ENCODE results near the gene SORCS2.

Gene SORCS2

DNA sequence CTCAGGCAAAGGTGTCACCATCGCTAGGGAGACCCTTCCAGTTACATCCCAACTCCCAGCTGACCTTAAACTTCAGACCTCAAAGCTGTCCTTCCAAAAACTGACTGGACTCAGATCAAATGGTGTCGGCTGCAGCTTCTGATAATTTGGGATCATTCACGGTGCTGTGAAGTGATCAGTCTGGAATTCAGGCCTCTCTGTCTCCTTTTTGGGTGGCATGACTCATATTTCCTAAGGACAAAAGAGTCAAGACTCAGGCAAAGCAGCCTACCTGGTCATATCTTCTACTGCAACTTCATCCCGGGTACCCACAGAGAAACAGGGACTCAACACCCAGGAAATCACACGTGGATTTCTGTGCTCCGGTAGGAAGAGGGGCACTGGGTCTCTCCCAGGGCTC lies 87.6 kb downstream of the SORCS2 start:
- peaks cover 26% of the 10 kb centered on the region for H3K4me1 ChIP-seq (ENCODE audit: insufficient read depth, insufficient read length)

DNA sequence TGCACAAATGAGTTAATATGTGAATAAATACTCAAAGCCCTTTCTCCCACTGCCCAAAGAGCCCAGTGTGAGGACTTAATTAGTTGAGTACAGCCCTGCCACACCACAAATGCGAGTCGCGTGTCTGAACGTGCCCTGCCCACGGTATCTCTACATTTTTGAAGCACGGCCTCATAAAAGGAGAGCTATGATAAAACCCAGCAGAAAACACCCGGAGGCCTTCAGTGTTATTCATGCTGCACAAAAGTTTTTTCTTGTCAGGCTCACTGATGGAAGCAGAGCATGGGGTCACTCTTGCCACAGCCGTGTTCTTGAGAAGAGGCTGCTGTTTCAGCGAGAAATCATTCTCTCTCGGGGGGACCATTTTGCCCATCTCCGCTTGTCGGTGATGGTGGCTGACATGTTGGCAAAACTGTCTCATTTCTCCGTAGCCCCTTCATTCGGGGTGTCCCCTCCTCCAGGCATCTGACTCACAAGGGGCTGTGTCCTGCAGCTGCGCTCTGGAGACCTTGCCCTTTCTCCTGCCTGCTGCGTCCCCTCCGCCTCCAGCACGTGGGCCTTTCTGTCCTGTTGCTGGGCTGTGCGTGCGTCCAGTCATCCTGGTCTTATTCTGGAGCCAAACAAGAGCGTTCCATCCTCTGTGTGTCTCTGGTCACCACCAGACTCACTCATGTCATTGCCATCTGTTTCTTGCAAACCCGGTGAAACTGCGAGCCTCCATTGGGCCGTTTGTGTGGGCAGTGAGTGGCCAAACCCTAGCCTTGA lies 88.8 kb downstream of the SORCS2 start:
- Histone ChIP-seq H3K9me3 (ENCODE audit: insufficient read depth, low read length) (no peaks in the 10 kb centered on the region), H3K27me3 (ENCODE audit: insufficient read depth, insufficient read length) (no peaks in the 10 kb centered on the region), H3K36me3 (ENCODE audit: insufficient read depth, insufficient read length, low read length) (no peaks in the 10 kb centered on the region), H3K9ac (ENCODE audit: insufficient read length, low read depth) (no peak overlapping the region), H3K4me3 (ENCODE audit: insufficient read length, low read depth) (no peak overlapping the region), H3K4me1 (ENCODE audit: insufficient read depth, insufficient read length) (peaks cover 23% of the 10 kb centered on the region)
- no peak for TF ChIP-seq SUZ12 (IDR thresholded peaks at IDR 0.05; ENCODE audit: extremely low read depth, insufficient read depth, insufficient read length)
- DNase-seq (ENCODE audit: low read depth, low spot score) = no peak

More for the DNA sequence above, 87.6 kb downstream of the SORCS2 start:
- no peak overlapping the region for H3K4me3 ChIP-seq (ENCODE audit: insufficient read length, low read depth)
- no peaks in the 10 kb centered on the region for H3K9me3 ChIP-seq (ENCODE audit: insufficient read depth, low read length)
- H3K9ac ChIP-seq (ENCODE audit: insufficient read length, low read depth) = no peak overlapping the region
- DNase-seq (ENCODE audit: low read depth, low spot score) = no peak
- TF ChIP-seq YY1 (IDR thresholded peaks at IDR 0.05; ENCODE audit: insufficient read depth, insufficient read length) = no peak
- no peak for TF ChIP-seq SUZ12 (IDR thresholded peaks at IDR 0.05; ENCODE audit: extremely low read depth, insufficient read depth, insufficient read length)
- TF ChIP-seq ZNF274 (IDR thresholded peaks at IDR 0.05; ENCODE audit: low read depth, low read length) = no peak
- H3K36me3 ChIP-seq (ENCODE audit: insufficient read depth, insufficient read length, low read length) = no peaks in the 10 kb centered on the region
- no peaks in the 10 kb centered on the region for H3K27me3 ChIP-seq (ENCODE audit: insufficient read depth, insufficient read length)

DNA sequence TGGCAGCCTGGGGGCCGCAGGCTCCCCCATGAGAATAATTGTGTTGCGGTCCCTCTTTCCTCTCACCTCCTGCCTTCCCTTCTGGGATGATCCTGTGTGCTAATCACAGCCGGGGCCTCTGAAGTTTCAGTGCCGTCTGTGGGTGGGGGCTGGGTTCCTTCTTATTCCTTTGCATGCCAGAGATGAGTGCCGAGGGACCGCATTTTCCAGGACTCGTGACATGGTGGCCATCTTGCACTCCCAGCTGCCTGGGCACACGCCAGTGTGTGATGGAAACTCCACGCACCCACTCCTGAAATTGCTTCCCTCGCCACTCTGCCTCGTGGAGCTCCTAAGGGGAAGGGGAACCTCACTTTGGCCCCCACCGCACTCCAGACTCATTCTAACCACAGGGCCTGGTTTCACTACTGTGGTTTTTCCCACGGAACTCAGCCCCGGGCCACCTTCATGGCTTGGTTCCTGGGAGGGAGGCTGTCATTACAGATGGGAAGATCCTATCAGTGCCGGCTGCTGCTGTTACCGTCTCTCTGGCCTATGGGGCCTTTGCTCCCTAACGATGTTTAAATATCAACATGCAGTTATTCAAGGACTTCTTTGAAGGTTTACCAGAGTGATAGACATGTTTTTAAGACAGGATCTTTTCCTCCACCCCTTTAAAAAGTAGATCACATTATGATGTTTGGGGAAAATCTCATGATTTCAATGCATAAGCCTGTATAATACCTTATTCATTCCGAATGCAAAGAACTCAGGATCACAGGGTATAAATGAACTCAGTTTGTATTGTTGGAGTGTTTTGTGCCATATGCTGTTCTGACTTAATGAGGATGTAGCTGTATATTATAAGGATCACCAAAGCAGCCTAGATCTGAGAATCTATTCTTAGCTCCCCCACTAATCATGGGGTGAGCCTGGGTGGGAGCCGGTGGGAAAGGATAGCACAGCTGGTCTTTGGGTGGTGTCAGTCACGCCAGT lies 89.6 kb downstream of the SORCS2 start:
- TF ChIP-seq YY1 (IDR thresholded peaks at IDR 0.05; ENCODE audit: insufficient read depth, insufficient read length) (no peak), ZNF274 (IDR thresholded peaks at IDR 0.05; ENCODE audit: low read depth, low read length) (no peak), SUZ12 (IDR thresholded peaks at IDR 0.05; ENCODE audit: extremely low read depth, insufficient read depth, insufficient read length) (no peak)
- no peak overlapping the region for H3K9ac ChIP-seq (ENCODE audit: insufficient read length, low read depth)
- H3K4me3 ChIP-seq (ENCODE audit: insufficient read length, low read depth) = no peak overlapping the region
- no peak for DNase-seq (ENCODE audit: low read depth, low spot score)
- H3K27me3 ChIP-seq (ENCODE audit: insufficient read depth, insufficient read length) = no peaks in the 10 kb centered on the region
- no peaks in the 10 kb centered on the region for H3K36me3 ChIP-seq (ENCODE audit: insufficient read depth, insufficient read length, low read length)
- H3K4me1 ChIP-seq (ENCODE audit: insufficient read depth, insufficient read length) = peaks cover 16% of the 10 kb centered on the region
- no peaks in the 10 kb centered on the region for H3K9me3 ChIP-seq (ENCODE audit: insufficient read depth, low read length)

GRCh38 chr4:7282786-7283440 lies 90.6 kb downstream of the SORCS2 start:
- DNase-seq (ENCODE audit: low read depth, low spot score) = no peak
- no peaks in the 10 kb centered on the region for H3K27me3 ChIP-seq (ENCODE audit: insufficient read depth, insufficient read length)
- peaks cover 13% of the 10 kb centered on the region for H3K4me1 ChIP-seq (ENCODE audit: insufficient read depth, insufficient read length)
- H3K36me3 ChIP-seq (ENCODE audit: insufficient read depth, insufficient read length, low read length) = no peaks in the 10 kb centered on the region
- peak overlapping the region; percentile 32 for H3K9ac ChIP-seq (ENCODE audit: insufficient read length, low read depth)
- TF ChIP-seq YY1 (IDR thresholded peaks at IDR 0.05; ENCODE audit: insufficient read depth, insufficient read length) = no peak
- no peak for TF ChIP-seq SUZ12 (IDR thresholded peaks at IDR 0.05; ENCODE audit: extremely low read depth, insufficient read depth, insufficient read length)
- no peak for TF ChIP-seq ZNF274 (IDR thresholded peaks at IDR 0.05; ENCODE audit: low read depth, low read length)
- H3K4me3 ChIP-seq (ENCODE audit: insufficient read length, low read depth) = no peak overlapping the region
- H3K9me3 ChIP-seq (ENCODE audit: insufficient read depth, low read length) = no peaks in the 10 kb centered on the region

GRCh38 chr4:7285244-7286094 lies 93.1 kb downstream of the SORCS2 start:
- no peaks in the 10 kb centered on the region for H3K9me3 ChIP-seq (ENCODE audit: insufficient read depth, low read length)
- no peaks in the 10 kb centered on the region for H3K27me3 ChIP-seq (ENCODE audit: insufficient read depth, insufficient read length)

GRCh38 chr4:7286170-7286569 lies 93.8 kb downstream of the SORCS2 start:
- Histone ChIP-seq H3K4me1 (ENCODE audit: insufficient read depth, insufficient read length) (peaks cover 13% of the 10 kb centered on the region), H3K9me3 (ENCODE audit: insufficient read depth, low read length) (no peaks in the 10 kb centered on the region), H3K9ac (ENCODE audit: insufficient read length, low read depth) (no peak overlapping the region), H3K36me3 (ENCODE audit: insufficient read depth, insufficient read length, low read length) (no peaks in the 10 kb centered on the region), H3K4me3 (ENCODE audit: insufficient read length, low read depth) (no peak overlapping the region), H3K27me3 (ENCODE audit: insufficient read depth, insufficient read length) (no peaks in the 10 kb centered on the region)
- TF ChIP-seq ZNF274 (IDR thresholded peaks at IDR 0.05; ENCODE audit: low read depth, low read length) = no peak
- TF ChIP-seq YY1 (IDR thresholded peaks at IDR 0.05; ENCODE audit: insufficient read depth, insufficient read length) = no peak
- no peak for TF ChIP-seq SUZ12 (IDR thresholded peaks at IDR 0.05; ENCODE audit: extremely low read depth, insufficient read depth, insufficient read length)
- DNase-seq (ENCODE audit: low read depth, low spot score) = no peak

More at GRCh38 chr4:7285244-7286094, 93.1 kb downstream of the SORCS2 start:
- Histone ChIP-seq H3K36me3 (ENCODE audit: insufficient read depth, insufficient read length, low read length) (no peaks in the 10 kb centered on the region), H3K9ac (ENCODE audit: insufficient read length, low read depth) (no peak overlapping the region), H3K4me3 (ENCODE audit: insufficient read length, low read depth) (no peak overlapping the region), H3K4me1 (ENCODE audit: insufficient read depth, insufficient read length) (peaks cover 13% of the 10 kb centered on the region)
- DNase-seq (ENCODE audit: low read depth, low spot score) = no peak
- TF ChIP-seq ZNF274 (IDR thresholded peaks at IDR 0.05; ENCODE audit: low read depth, low read length) (no peak), SUZ12 (IDR thresholded peaks at IDR 0.05; ENCODE audit: extremely low read depth, insufficient read depth, insufficient read length) (no peak), YY1 (IDR thresholded peaks at IDR 0.05; ENCODE audit: insufficient read depth, insufficient read length) (no peak)
